ENCODE data around the gene RNF111. TPM values are rescaled to one million over a fixed set of nuclear protein-coding genes. Genes with fewer than 3 reads are reported as not detected.

Gene RNF111
- total and polyA plus RNA-seq, 2 of the 13 experiments (the other 11 are each of a cell fraction or from before 2014, with no cell fraction given): 12.1 to 23.1 TPM

DNA sequence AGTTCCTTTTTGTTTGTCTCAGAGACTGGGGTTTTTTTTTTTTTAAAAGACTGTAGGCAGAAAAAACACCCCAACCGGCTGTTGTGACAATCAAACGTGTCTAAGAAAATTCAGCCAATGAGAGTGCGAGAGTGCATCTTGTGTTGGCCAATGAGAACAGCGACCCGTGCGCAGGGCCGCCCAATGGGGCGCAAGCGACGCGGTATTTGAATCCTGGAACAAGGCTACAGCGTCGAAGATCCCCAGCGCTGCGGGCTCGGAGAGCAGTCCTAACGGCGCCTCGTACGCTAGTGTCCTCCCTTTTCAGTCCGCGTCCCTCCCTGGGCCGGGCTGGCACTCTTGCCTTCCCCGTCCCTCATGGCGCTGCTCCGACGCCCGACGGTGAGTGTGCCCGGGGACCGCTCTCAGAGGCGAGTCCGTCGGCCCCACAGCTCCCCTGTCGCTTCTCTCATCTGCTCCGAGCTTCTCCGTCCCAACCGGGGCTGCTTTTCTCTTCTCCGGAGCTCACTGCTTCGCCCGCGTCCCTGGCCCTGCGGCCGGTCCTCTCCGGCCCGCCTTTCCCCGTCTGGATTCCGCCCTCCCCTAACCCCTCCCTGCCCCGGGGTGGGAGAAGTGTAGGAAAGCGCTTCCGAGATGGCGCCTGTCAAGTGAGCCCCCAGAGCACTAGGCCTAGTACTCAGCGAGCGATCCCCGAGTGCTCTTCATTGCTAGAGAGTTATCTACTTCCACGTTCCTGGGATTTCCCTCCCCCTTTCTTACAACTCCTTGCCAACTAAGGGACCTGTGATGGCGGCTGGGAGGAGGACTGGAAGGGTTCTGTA is 117.7 kb downstream of the RNF111 start, which contains the start of gene CCNB2 (continued):
- TF ChIP-seq, protein P1, sequence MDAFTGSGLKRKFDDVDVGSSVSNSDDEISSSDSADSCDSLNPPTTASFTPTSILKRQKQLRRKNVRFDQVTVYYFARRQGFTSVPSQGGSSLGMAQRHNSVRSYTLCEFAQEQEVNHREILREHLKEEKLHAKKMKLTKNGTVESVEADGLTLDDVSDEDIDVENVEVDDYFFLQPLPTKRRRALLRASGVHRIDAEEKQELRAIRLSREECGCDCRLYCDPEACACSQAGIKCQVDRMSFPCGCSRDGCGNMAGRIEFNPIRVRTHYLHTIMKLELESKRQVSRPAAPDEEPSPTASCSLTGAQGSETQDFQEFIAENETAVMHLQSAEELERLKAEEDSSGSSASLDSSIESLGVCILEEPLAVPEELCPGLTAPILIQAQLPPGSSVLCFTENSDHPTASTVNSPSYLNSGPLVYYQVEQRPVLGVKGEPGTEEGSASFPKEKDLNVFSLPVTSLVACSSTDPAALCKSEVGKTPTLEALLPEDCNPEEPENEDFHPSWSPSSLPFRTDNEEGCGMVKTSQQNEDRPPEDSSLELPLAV (CRISPR knock-in tag; conservative IDR thresholded peaks at IDR 0.05; ENCODE audit: low read depth): no peak
- TF ChIP-seq ELF4 (CRISPR knock-in tag; IDR thresholded peaks at IDR 0.05; ENCODE audit: borderline replicate concordance): peak; percentile 48; the same call in 1 of the 2 replicates
- TF ChIP-seq, protein P2, sequence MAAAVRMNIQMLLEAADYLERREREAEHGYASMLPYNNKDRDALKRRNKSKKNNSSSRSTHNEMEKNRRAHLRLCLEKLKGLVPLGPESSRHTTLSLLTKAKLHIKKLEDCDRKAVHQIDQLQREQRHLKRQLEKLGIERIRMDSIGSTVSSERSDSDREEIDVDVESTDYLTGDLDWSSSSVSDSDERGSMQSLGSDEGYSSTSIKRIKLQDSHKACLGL (CRISPR knock-in tag; IDR thresholded peaks at IDR 0.05): peak; percentile 68; the same call in 1 of the 2 replicates
- no peak for TF ChIP-seq ZBTB7B (CRISPR knock-in tag; IDR thresholded peaks at IDR 0.05)
- TF ChIP-seq ISL2 (CRISPR knock-in tag; IDR thresholded peaks at IDR 0.05): peak; percentile 47; the same call in 1 of the 2 replicates
- no peak for TF ChIP-seq MED1 (CRISPR knock-in tag; IDR thresholded peaks at IDR 0.05)
- peak; percentile 99 for TF ChIP-seq HDAC1 (CRISPR knock-in tag; IDR thresholded peaks at IDR 0.05)
- peak; percentile 80 for TF ChIP-seq MED13 (CRISPR knock-in tag; IDR thresholded peaks at IDR 0.05)
- TF ChIP-seq, protein P3, sequence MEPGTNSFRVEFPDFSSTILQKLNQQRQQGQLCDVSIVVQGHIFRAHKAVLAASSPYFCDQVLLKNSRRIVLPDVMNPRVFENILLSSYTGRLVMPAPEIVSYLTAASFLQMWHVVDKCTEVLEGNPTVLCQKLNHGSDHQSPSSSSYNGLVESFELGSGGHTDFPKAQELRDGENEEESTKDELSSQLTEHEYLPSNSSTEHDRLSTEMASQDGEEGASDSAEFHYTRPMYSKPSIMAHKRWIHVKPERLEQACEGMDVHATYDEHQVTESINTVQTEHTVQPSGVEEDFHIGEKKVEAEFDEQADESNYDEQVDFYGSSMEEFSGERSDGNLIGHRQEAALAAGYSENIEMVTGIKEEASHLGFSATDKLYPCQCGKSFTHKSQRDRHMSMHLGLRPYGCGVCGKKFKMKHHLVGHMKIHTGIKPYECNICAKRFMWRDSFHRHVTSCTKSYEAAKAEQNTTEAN (CRISPR knock-in tag; conservative IDR thresholded peaks at IDR 0.05): no peak
- no peak for TF ChIP-seq ZNF549 (CRISPR knock-in tag; IDR thresholded peaks at IDR 0.05)
- TF ChIP-seq HNRNPK (IDR thresholded peaks at IDR 0.05; ENCODE audit: low read depth, low read length, poor library complexity, severe bottlenecking): peak; percentile 14
- no peak for TF ChIP-seq GABPA (IDR thresholded peaks at IDR 0.05; ENCODE audit: low read depth, low read length)
- TF ChIP-seq GABPA (CRISPR knock-in tag; IDR thresholded peaks at IDR 0.05; ENCODE audit: low read depth): peak; percentile 13; the same call in 1 of the 2 replicates
- TF ChIP-seq, protein P4, sequence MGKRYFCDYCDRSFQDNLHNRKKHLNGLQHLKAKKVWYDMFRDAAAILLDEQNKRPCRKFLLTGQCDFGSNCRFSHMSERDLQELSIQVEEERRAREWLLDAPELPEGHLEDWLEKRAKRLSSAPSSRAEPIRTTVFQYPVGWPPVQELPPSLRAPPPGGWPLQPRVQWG (CRISPR knock-in tag; IDR thresholded peaks at IDR 0.05; ENCODE audit: borderline replicate concordance, low read depth): no peak
- TF ChIP-seq, protein P5, sequence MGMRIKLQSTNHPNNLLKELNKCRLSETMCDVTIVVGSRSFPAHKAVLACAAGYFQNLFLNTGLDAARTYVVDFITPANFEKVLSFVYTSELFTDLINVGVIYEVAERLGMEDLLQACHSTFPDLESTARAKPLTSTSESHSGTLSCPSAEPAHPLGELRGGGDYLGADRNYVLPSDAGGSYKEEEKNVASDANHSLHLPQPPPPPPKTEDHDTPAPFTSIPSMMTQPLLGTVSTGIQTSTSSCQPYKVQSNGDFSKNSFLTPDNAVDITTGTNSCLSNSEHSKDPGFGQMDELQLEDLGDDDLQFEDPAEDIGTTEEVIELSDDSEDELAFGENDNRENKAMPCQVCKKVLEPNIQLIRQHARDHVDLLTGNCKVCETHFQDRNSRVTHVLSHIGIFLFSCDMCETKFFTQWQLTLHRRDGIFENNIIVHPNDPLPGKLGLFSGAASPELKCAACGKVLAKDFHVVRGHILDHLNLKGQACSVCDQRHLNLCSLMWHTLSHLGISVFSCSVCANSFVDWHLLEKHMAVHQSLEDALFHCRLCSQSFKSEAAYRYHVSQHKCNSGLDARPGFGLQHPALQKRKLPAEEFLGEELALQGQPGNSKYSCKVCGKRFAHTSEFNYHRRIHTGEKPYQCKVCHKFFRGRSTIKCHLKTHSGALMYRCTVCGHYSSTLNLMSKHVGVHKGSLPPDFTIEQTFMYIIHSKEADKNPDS (CRISPR knock-in tag; IDR thresholded peaks at IDR 0.05): no peak; the same call in 1 of the 2 replicates
- no peak for TF ChIP-seq ZNF33A (CRISPR knock-in tag; IDR thresholded peaks at IDR 0.05; ENCODE audit: borderline replicate concordance)
- TF ChIP-seq SAP130 (CRISPR knock-in tag; IDR thresholded peaks at IDR 0.05; ENCODE audit: low read depth): peak; percentile 100
- TF ChIP-seq, protein P6, sequence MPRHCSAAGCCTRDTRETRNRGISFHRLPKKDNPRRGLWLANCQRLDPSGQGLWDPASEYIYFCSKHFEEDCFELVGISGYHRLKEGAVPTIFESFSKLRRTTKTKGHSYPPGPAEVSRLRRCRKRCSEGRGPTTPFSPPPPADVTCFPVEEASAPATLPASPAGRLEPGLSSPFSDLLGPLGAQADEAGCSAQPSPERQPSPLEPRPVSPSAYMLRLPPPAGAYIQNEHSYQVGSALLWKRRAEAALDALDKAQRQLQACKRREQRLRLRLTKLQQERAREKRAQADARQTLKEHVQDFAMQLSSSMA (CRISPR knock-in tag; IDR thresholded peaks at IDR 0.05): 0 out of 2 replicates have a peak, but pooled peaks have one; percentile 45
- TF ChIP-seq, protein P7, sequence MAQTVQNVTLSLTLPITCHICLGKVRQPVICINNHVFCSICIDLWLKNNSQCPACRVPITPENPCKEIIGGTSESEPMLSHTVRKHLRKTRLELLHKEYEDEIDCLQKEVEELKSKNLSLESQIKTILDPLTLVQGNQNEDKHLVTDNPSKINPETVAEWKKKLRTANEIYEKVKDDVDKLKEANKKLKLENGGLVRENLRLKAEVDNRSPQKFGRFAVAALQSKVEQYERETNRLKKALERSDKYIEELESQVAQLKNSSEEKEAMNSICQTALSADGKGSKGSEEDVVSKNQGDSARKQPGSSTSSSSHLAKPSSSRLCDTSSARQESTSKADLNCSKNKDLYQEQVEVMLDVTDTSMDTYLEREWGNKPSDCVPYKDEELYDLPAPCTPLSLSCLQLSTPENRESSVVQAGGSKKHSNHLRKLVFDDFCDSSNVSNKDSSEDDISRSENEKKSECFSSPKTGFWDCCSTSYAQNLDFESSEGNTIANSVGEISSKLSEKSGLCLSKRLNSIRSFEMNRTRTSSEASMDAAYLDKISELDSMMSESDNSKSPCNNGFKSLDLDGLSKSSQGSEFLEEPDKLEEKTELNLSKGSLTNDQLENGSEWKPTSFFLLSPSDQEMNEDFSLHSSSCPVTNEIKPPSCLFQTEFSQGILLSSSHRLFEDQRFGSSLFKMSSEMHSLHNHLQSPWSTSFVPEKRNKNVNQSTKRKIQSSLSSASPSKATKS (CRISPR knock-in tag; IDR thresholded peaks at IDR 0.05): no peak
- peak; percentile 16 for TF ChIP-seq SPEN (CRISPR knock-in tag; IDR thresholded peaks at IDR 0.05; ENCODE audit: low read depth)
